KMS-11 (cell line): Measurements from ENCODE around the gene GRM7.

ENCODE experiments used
- H2AFZ ChIP-seq: fragments of 200-600 bp; sonication (generic); 2 replicates; pipeline ENCODE4 v1.6.1; 2016; ENCODE audit warnings: antibody characterized with exemption, mixed run types, low read depth
- H3K27ac ChIP-seq: fragments of 200-600 bp; sonication (generic); 2 replicates; pipeline ENCODE4 v1.6.1; 2016; ENCODE audit warnings: mild to moderate bottlenecking, mixed run types
- H3K27me3 ChIP-seq: fragments of 200-600 bp; sonication (generic); 2 replicates; pipeline ENCODE4 v1.6.1; 2017; ENCODE audit warnings: mild to moderate bottlenecking, low read depth, mixed run types, moderate library complexity; ENCODE audit not compliant: insufficient read depth
- H3K36me3 ChIP-seq: fragments of 200-600 bp; sonication (generic); 2 replicates; pipeline ENCODE4 v1.6.1; 2017; ENCODE audit warnings: mild to moderate bottlenecking, mixed run types; ENCODE audit not compliant: insufficient read depth
- H3K4me1 ChIP-seq: fragments of 200-600 bp; sonication (generic); 2 replicates; pipeline ENCODE4 v1.6.1; 2016; ENCODE audit warnings: mild to moderate bottlenecking, low read depth, mixed run types; ENCODE audit not compliant: poor library complexity, severe bottlenecking
- H3K4me2 ChIP-seq: fragments of 200-600 bp; sonication (generic); 2 replicates; pipeline ENCODE4 v1.7.0; 2016; ENCODE audit warnings: mild to moderate bottlenecking, mixed run types
- H3K4me3 ChIP-seq: fragments of 200-600 bp; sonication (generic); IDR thresholded peaks from 2 replicates; pipeline ENCODE4 v1.6.1; 2017; ENCODE audit warnings: low read depth, low read length, mixed read lengths; ENCODE audit not compliant: insufficient read depth
- H3K79me2 ChIP-seq: fragments of 200-600 bp; sonication (generic); 2 replicates; pipeline ENCODE4 v1.6.1; 2016; ENCODE audit warnings: low read depth, mixed run types; ENCODE audit not compliant: insufficient read depth
- H3K9ac ChIP-seq: fragments of 200-600 bp; sonication (generic); 2 replicates; pipeline ENCODE4 v1.6.1; 2016; ENCODE audit warnings: mild to moderate bottlenecking, mixed run types
- H4K20me1 ChIP-seq: fragments of 200-600 bp; sonication (generic); 2 replicates; pipeline ENCODE4 v1.6.1; 2016; ENCODE audit warnings: mild to moderate bottlenecking, mixed run types; ENCODE audit not compliant: insufficient read depth
- TF ChIP-seq, protein P1 (sequence below): fragments of 200-600 bp; sonication (generic); conservative IDR thresholded peaks from 2 replicates; pipeline ENCODE4 v1.6.1; 2017; ENCODE audit warnings: low read depth, mild to moderate bottlenecking, antibody characterized with exemption, low read length, moderate library complexity, mixed read lengths

Gene GRM7

GRCh38 chr3:7489417-7489816, 628.5 kb downstream of the GRM7 start:
- Histone ChIP-seq H3K27ac (no peak overlapping the region), H3K4me2 (no peak overlapping the region), H3K4me3 (no peak overlapping the region), H3K9ac (no peak overlapping the region), H3K4me1 (no peaks in the 10 kb centered on the region), H4K20me1 (no peaks in the 10 kb centered on the region), H3K36me3 (no peaks in the 10 kb centered on the region), H2AFZ (no peak overlapping the region), H3K27me3 (no peaks in the 10 kb centered on the region), H3K79me2 (no peaks in the 10 kb centered on the region)
- TF ChIP-seq, protein P1, sequence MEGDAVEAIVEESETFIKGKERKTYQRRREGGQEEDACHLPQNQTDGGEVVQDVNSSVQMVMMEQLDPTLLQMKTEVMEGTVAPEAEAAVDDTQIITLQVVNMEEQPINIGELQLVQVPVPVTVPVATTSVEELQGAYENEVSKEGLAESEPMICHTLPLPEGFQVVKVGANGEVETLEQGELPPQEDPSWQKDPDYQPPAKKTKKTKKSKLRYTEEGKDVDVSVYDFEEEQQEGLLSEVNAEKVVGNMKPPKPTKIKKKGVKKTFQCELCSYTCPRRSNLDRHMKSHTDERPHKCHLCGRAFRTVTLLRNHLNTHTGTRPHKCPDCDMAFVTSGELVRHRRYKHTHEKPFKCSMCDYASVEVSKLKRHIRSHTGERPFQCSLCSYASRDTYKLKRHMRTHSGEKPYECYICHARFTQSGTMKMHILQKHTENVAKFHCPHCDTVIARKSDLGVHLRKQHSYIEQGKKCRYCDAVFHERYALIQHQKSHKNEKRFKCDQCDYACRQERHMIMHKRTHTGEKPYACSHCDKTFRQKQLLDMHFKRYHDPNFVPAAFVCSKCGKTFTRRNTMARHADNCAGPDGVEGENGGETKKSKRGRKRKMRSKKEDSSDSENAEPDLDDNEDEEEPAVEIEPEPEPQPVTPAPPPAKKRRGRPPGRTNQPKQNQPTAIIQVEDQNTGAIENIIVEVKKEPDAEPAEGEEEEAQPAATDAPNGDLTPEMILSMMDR, result no peak

GRCh38 chr3:7498715-7499114, 637.8 kb downstream of the GRM7 start:
- Histone ChIP-seq H3K79me2 (no peaks in the 10 kb centered on the region), H3K27me3 (no peaks in the 10 kb centered on the region), H3K4me3 (no peak overlapping the region), H4K20me1 (no peaks in the 10 kb centered on the region), H3K9ac (no peak overlapping the region), H3K27ac (no peak overlapping the region), H3K4me2 (no peak overlapping the region), H2AFZ (no peak overlapping the region), H3K4me1 (no peaks in the 10 kb centered on the region), H3K36me3 (no peaks in the 10 kb centered on the region)
- TF ChIP-seq, protein P1, result no peak

- no peak overlapping the region for H3K27ac ChIP-seq
- no peak overlapping the region for H3K4me3 ChIP-seq
- H3K79me2 ChIP-seq, result no peaks in the 10 kb centered on the region
- H3K4me2 ChIP-seq, result no peak overlapping the region
- H3K36me3 ChIP-seq, result no peaks in the 10 kb centered on the region
- no peak overlapping the region for H3K9ac ChIP-seq
- TF ChIP-seq, protein P1, result no peak
- no peak overlapping the region for H2AFZ ChIP-seq
- H4K20me1 ChIP-seq, result no peaks in the 10 kb centered on the region
- H3K27me3 ChIP-seq, result no peaks in the 10 kb centered on the region
- no peaks in the 10 kb centered on the region for H3K4me1 ChIP-seq
Observed at GRCh38 chr3:7503431-7503830, 642.5 kb downstream of the GRM7 start.

GRCh38 chr3:7504886-7505775, 644.2 kb downstream of the GRM7 start:
- Histone ChIP-seq H2AFZ (no peak overlapping the region), H4K20me1 (no peaks in the 10 kb centered on the region), H3K4me1 (no peaks in the 10 kb centered on the region), H3K27ac (no peak overlapping the region), H3K4me2 (no peak overlapping the region), H3K36me3 (no peaks in the 10 kb centered on the region), H3K4me3 (no peak overlapping the region), H3K79me2 (no peaks in the 10 kb centered on the region), H3K9ac (no peak overlapping the region), H3K27me3 (no peaks in the 10 kb centered on the region)
- TF ChIP-seq, protein P1, result no peak
